Measurements from ENCODE around the gene KIF18A. TPM values are rescaled to one million over a fixed set of nuclear protein-coding genes. Genes with fewer than 3 reads are reported as not detected.

KIF18A gene
- total RNA-seq, 1 experiment from 2014 or later = 117 TPM

- no peak overlapping the region for H3K4me3 ChIP-seq (ENCODE audit: low read depth, low read length, poor library complexity, severe bottlenecking)
- H3K27me3 ChIP-seq (replicated peaks; ENCODE audit: insufficient read depth, low read depth, low read length, poor library complexity) = no peaks in the 10 kb centered on the region
- CTCF ChIA-PET = no interaction called here
- BruUV-seq (replicated peaks) = no TSS peak
- no peak for DNase-seq (ENCODE audit: low spot score)
- no peaks in the 10 kb centered on the region for H3K36me3 ChIP-seq (ENCODE audit: insufficient read depth, low read length, poor library complexity, severe bottlenecking)
- H3K27ac ChIP-seq (ENCODE audit: low read depth, low read length, poor library complexity, severe bottlenecking) = no peak overlapping the region
- intact Hi-C loops (cut with micrococcal nuclease; ENCODE audit: unreplicated experiment) = no loop called here
- POLR2A ChIA-PET (ENCODE audit: low non-redundant PET) = no interaction called here
- no peaks in the 10 kb centered on the region for H3K9me3 ChIP-seq (ENCODE audit: low read depth, low read length, poor library complexity, severe bottlenecking)
- no peaks in the 10 kb centered on the region for H3K4me1 ChIP-seq (ENCODE audit: insufficient read depth, low read length, poor library complexity, severe bottlenecking)
- no peak for TF ChIP-seq EZH2 (IDR thresholded peaks at IDR 0.05; ENCODE audit: borderline replicate concordance, low read depth, low read length, poor library complexity, severe bottlenecking)
- no peak for TF ChIP-seq CTCF (conservative IDR thresholded peaks at IDR 0.05; ENCODE audit: low read depth, low read length)
These were observed 112.9 kb downstream of the KIF18A start for GRCh38 chr11:27995083-27995482.

GRCh38 chr11:27991736-27992135, 116.2 kb downstream of the KIF18A start:
- Histone ChIP-seq H3K9me3 (ENCODE audit: low read depth, low read length, poor library complexity, severe bottlenecking) (no peaks in the 10 kb centered on the region), H3K27ac (ENCODE audit: low read depth, low read length, poor library complexity, severe bottlenecking) (no peak overlapping the region), H3K27me3 (replicated peaks; ENCODE audit: insufficient read depth, low read depth, low read length, poor library complexity) (no peaks in the 10 kb centered on the region), H3K36me3 (ENCODE audit: insufficient read depth, low read length, poor library complexity, severe bottlenecking) (no peaks in the 10 kb centered on the region), H3K4me1 (ENCODE audit: insufficient read depth, low read length, poor library complexity, severe bottlenecking) (no peaks in the 10 kb centered on the region), H3K4me3 (ENCODE audit: low read depth, low read length, poor library complexity, severe bottlenecking) (no peak overlapping the region)
- no peak for DNase-seq (ENCODE audit: low spot score)
- POLR2A ChIA-PET (ENCODE audit: low non-redundant PET) = no interaction called here
- CTCF ChIA-PET = no interaction called here
- intact Hi-C loops (cut with micrococcal nuclease; ENCODE audit: unreplicated experiment) = no loop called here
- BruUV-seq (replicated peaks) = no TSS peak
- no peak for TF ChIP-seq EZH2 (IDR thresholded peaks at IDR 0.05; ENCODE audit: borderline replicate concordance, low read depth, low read length, poor library complexity, severe bottlenecking)
- no peak for TF ChIP-seq CTCF (conservative IDR thresholded peaks at IDR 0.05; ENCODE audit: low read depth, low read length)

GRCh38 chr11:27977527-27977926, 130.4 kb downstream of the KIF18A start:
- POLR2A ChIA-PET (ENCODE audit: low non-redundant PET) = no interaction called here
- Histone ChIP-seq H3K4me1 (ENCODE audit: insufficient read depth, low read length, poor library complexity, severe bottlenecking) (no peaks in the 10 kb centered on the region), H3K27me3 (replicated peaks; ENCODE audit: insufficient read depth, low read depth, low read length, poor library complexity) (peaks cover 20% of the 10 kb centered on the region), H3K36me3 (ENCODE audit: insufficient read depth, low read length, poor library complexity, severe bottlenecking) (no peaks in the 10 kb centered on the region), H3K9me3 (ENCODE audit: low read depth, low read length, poor library complexity, severe bottlenecking) (no peaks in the 10 kb centered on the region), H3K4me3 (ENCODE audit: low read depth, low read length, poor library complexity, severe bottlenecking) (no peak overlapping the region), H3K27ac (ENCODE audit: low read depth, low read length, poor library complexity, severe bottlenecking) (no peak overlapping the region)
- no TSS peak for BruUV-seq (replicated peaks)
- TF ChIP-seq CTCF (conservative IDR thresholded peaks at IDR 0.05; ENCODE audit: low read depth, low read length) (no peak), EZH2 (IDR thresholded peaks at IDR 0.05; ENCODE audit: borderline replicate concordance, low read depth, low read length, poor library complexity, severe bottlenecking) (no peak)
- CTCF ChIA-PET = no interaction called here
- no peak for DNase-seq (ENCODE audit: low spot score)
- intact Hi-C loops (cut with micrococcal nuclease; ENCODE audit: unreplicated experiment) = no loop called here

All from A673 (cell line).